GM18519 (cell line): ENCODE measurements around the gene DHX40.
"Not testable (repeated sequence)": the region's sequence is repeated elsewhere in the genome, so short reads cannot be mapped to it uniquely, and the experiment has no call there.

ENCODE experiments used
- ATAC-seq: cut with Tn5 transposase; IDR thresholded peaks from one replicate; pipeline ENCODE4 v1.9.1; 2021; ENCODE audit warnings: mild to moderate bottlenecking, moderate library complexity; ENCODE audit not compliant: unreplicated experiment, low FRiP score

Gene DHX40

GRCh38 chr17:59550703-59551102 lies 14.7 kb upstream of the DHX40 start:
- no peak for ATAC-seq

- no peak for ATAC-seq
Observed at GRCh38 chr17:59558039-59558438, 7.4 kb upstream of the DHX40 start.

- ATAC-seq, result no peak
Observed at GRCh38 chr17:59558953-59559352, 6.5 kb upstream of the DHX40 start.

GRCh38 chr17:59561042-59561441 lies 4.4 kb upstream of the DHX40 start:
- no peak for ATAC-seq

- ATAC-seq, result no peak
Observed at GRCh38 chr17:59565959-59566324, 532 bp downstream of the DHX40 start.

GRCh38 chr17:59569151-59569550 lies 3.7 kb downstream of the DHX40 start:
- ATAC-seq, result not testable (repeated sequence)

GRCh38 chr17:59572301-59572924 lies 7.0 kb downstream of the DHX40 start:
- ATAC-seq, result no peak

GRCh38 chr17:59584168-59584567 lies 18.8 kb downstream of the DHX40 start:
- ATAC-seq, result not testable (repeated sequence)

- no peak for ATAC-seq
Observed at GRCh38 chr17:59600169-59600568, 34.8 kb downstream of the DHX40 start.

- ATAC-seq, result no peak
Observed at GRCh38 chr17:59601130-59601529, 35.7 kb downstream of the DHX40 start.

- no peak for ATAC-seq
Observed at GRCh38 chr17:59607061-59607460, 41.7 kb downstream of the DHX40 start.

GRCh38 chr17:59607817-59608403 lies 42.5 kb downstream of the DHX40 start:
- no peak for ATAC-seq

GRCh38 chr17:59611503-59611902 lies 46.1 kb downstream of the DHX40 start:
- no peak for ATAC-seq

GRCh38 chr17:59616253-59616920 lies 51.0 kb downstream of the DHX40 start:
- no peak for ATAC-seq

GRCh38 chr17:59617156-59617732 lies 51.8 kb downstream of the DHX40 start:
- ATAC-seq, result no peak

GRCh38 chr17:59619035-59619297 lies 53.6 kb downstream of the DHX40 start:
- ATAC-seq, result no peak

- peak; percentile 63 for ATAC-seq
Observed at GRCh38 chr17:59619298-59620063, 54.1 kb downstream of the DHX40 start, which contains the start of gene CLTC. TSS of gene CLTC (plus strand) at chr17:59619895. CDS start at chr17:59620132, 237 bp downstream.

- ATAC-seq, result no peak
Observed at GRCh38 chr17:59620064-59620359, 54.6 kb downstream of the DHX40 start.

GRCh38 chr17:59620518-59621259 lies 55.3 kb downstream of the DHX40 start:
- ATAC-seq, result no peak

GRCh38 chr17:59621771-59622170 lies 56.4 kb downstream of the DHX40 start:
- ATAC-seq, result no peak

GRCh38 chr17:59623151-59623550 lies 57.7 kb downstream of the DHX40 start:
- no peak for ATAC-seq
